IMR-90 (cell line): ENCODE measurements around the gene RHOBTB1. TPM values are rescaled to one million over a fixed set of nuclear protein-coding genes. Genes with fewer than 3 reads are reported as not detected.

Experiments used
- ATAC-seq: fragments of 200-7000 bp; cut with Tn5 transposase; 2 replicates; pipeline ENCODE4 v1.9.1; 2020; ENCODE audit warnings: low read depth, mild to moderate bottlenecking, moderate library complexity
- BruUV-seq: library from RNA; stranded (reverse); fragments of 400-500 nt; replicated peaks from 2 replicates; lab custom pipeline; 2021; lab: Mats Ljungman, UMichigan
- CTCF ChIA-PET: fragments of 300-600 bp; formaldehyde crosslinking; extraction: SDS; loops from one replicate; lab custom pipeline; 2021; ENCODE audit warnings: antibody characterized with exemption; lab: Yijun Ruan, JAX
- POLR2A ChIA-PET: fragments of 300-600 bp; sonication (Branson Sonifier 250); formaldehyde crosslinking; loops from one replicate; lab custom pipeline; 2022; ENCODE audit warnings: antibody characterized with exemption; ENCODE audit not compliant: unreplicated experiment; lab: Charles Lee
- DNase-seq: peaks from one replicate; pipeline ENCODE4 v3.0.0; 2013
- H2AFZ ChIP-seq: replicated peaks from 2 replicates; pipeline ENCODE3; 2013; ENCODE audit warnings: low read length, mild to moderate bottlenecking; ENCODE audit not compliant: poor library complexity
- H2AK5ac ChIP-seq: 2 replicates; pipeline ENCODE4 v1.6.1; 2013; ENCODE audit warnings: low read depth, low read length, inconsistent platforms
- H2AK9ac ChIP-seq: replicated peaks from 2 replicates; pipeline ENCODE3; 2013; ENCODE audit warnings: mild to moderate bottlenecking, low read depth, low read length, moderate library complexity; ENCODE audit not compliant: poor library complexity
- H2BK120ac ChIP-seq: 2 replicates; pipeline ENCODE4 v1.6.1; 2013; ENCODE audit warnings: low read depth, low read length, inconsistent platforms
- H2BK15ac ChIP-seq: 3 replicates; pipeline ENCODE4 v1.6.1; 2013; ENCODE audit warnings: low read depth, low read length, inconsistent platforms
- H2BK20ac ChIP-seq: 2 replicates; pipeline ENCODE4 v1.6.1; 2013; ENCODE audit warnings: low read depth, mild to moderate bottlenecking, inconsistent platforms, low read length, moderate library complexity
- H2BK5ac ChIP-seq: 2 replicates; pipeline ENCODE4 v1.6.1; 2013; ENCODE audit warnings: mild to moderate bottlenecking, low read depth, low read length, inconsistent platforms; ENCODE audit not compliant: poor library complexity, severe bottlenecking
- H3K14ac ChIP-seq: replicated peaks from 2 replicates; pipeline ENCODE4 v1.6.1; 2013; ENCODE audit warnings: low read depth, low read length, inconsistent platforms
- H3K18ac ChIP-seq: 2 replicates; pipeline ENCODE4 v1.6.1; 2013; ENCODE audit warnings: low read depth, low read length, control low read depth
- H3K23ac ChIP-seq: 2 replicates; pipeline ENCODE4 v1.6.1; 2013; ENCODE audit warnings: low read depth, low read length, inconsistent platforms
- H3K27ac ChIP-seq: 2 replicates; pipeline ENCODE4 v1.5.1; 2013; ENCODE audit warnings: mild to moderate bottlenecking, control low read depth, low read length; ENCODE audit not compliant: insufficient read depth
- H3K27me3 ChIP-seq: 2 replicates; pipeline ENCODE4 v1.6.1; 2013; ENCODE audit warnings: low read length; ENCODE audit not compliant: control insufficient read depth, insufficient read depth
- H3K36me3 ChIP-seq: 2 replicates; pipeline ENCODE4 v1.6.1; 2013; ENCODE audit warnings: low read length, mixed read lengths; ENCODE audit not compliant: control insufficient read depth, insufficient read depth
- H3K4ac ChIP-seq: 2 replicates; pipeline ENCODE4 v1.6.1; 2013; ENCODE audit warnings: low read depth, low read length, inconsistent platforms
- H3K4me1 ChIP-seq: 2 replicates; pipeline ENCODE4 v1.6.1; 2013; ENCODE audit warnings: low read length, mixed read lengths; ENCODE audit not compliant: control insufficient read depth, insufficient read depth
- H3K4me2 ChIP-seq: 2 replicates; pipeline ENCODE4 v1.6.1; 2013; ENCODE audit warnings: low read depth, mild to moderate bottlenecking, control low read depth, low read length, moderate library complexity
- H3K4me3 ChIP-seq: 2 replicates; pipeline ENCODE4 v1.5.1; 2013; ENCODE audit warnings: low read depth, mild to moderate bottlenecking, control low read depth, low read length, moderate library complexity; ENCODE audit not compliant: insufficient read depth
- H3K56ac ChIP-seq: 2 replicates; pipeline ENCODE4 v1.6.1; 2013; ENCODE audit warnings: low read length, inconsistent platforms; ENCODE audit not compliant: insufficient read depth; ENCODE audit errors: extremely low read depth
- H3K79me1 ChIP-seq, 2 experiments: 2 replicates each; pipeline ENCODE4 v1.6.1; 2013; ENCODE audit warnings: low read length in 2 of 2, inconsistent platforms in 1 of 2, low read depth in 1 of 2
- H3K9ac ChIP-seq: 2 replicates; pipeline ENCODE4 v1.6.1; 2013; ENCODE audit warnings: low read depth, low read length, control low read depth
- H3K9me1 ChIP-seq: 2 replicates; pipeline ENCODE4 v1.6.1; 2013; ENCODE audit warnings: low read length, inconsistent platforms; ENCODE audit not compliant: insufficient read depth
- H3K9me3 ChIP-seq: 2 replicates; pipeline ENCODE4 v1.6.1; 2013; ENCODE audit warnings: low read length; ENCODE audit not compliant: control insufficient read depth, insufficient read depth
- H4K20me1 ChIP-seq: 2 replicates; pipeline ENCODE4 v1.6.1; 2013; ENCODE audit warnings: low read length, inconsistent platforms; ENCODE audit not compliant: insufficient read depth
- H4K5ac ChIP-seq: 2 replicates; pipeline ENCODE4 v1.6.1; 2013; ENCODE audit warnings: mild to moderate bottlenecking, low read depth, low read length, control low read depth
- H4K8ac ChIP-seq, 2 experiments: 2 replicates each; pipeline ENCODE4 v1.6.1; 2013; ENCODE audit warnings: low read depth in 2 of 2, low read length in 2 of 2, control low read depth in 1 of 2, inconsistent platforms in 1 of 2
- H4K91ac ChIP-seq: 2 replicates; pipeline ENCODE4 v1.6.1; 2013; ENCODE audit warnings: low read depth, low read length, inconsistent platforms; ENCODE audit not compliant: insufficient read depth
- BHLHE40 ChIP-seq: fragments of 150-350 bp; IDR thresholded peaks from 2 replicates; pipeline ENCODE4 v1.6.1; 2016; ENCODE audit warnings: mild to moderate bottlenecking, low read depth, low read length
- CEBPB ChIP-seq: IDR thresholded peaks from 2 replicates; pipeline ENCODE4 v1.6.1; 2012; ENCODE audit warnings: low read depth, low read length, improper control_type of control experiment
- CHD1 ChIP-seq: IDR thresholded peaks from 2 replicates; pipeline ENCODE4 v1.6.1; 2012; ENCODE audit warnings: low read depth, low read length, improper control_type of control experiment
- ELK1 ChIP-seq: fragments of 150-350 bp; IDR thresholded peaks from 2 replicates; pipeline ENCODE4 v1.6.1; 2016; ENCODE audit warnings: low read depth, mild to moderate bottlenecking, low read length, moderate library complexity, borderline replicate concordance
- FOS ChIP-seq: fragments of 150-350 bp; IDR thresholded peaks from 2 replicates; pipeline ENCODE4 v1.6.1; 2016; ENCODE audit warnings: low read depth, low read length
- MAFK ChIP-seq: IDR thresholded peaks from 2 replicates; pipeline ENCODE4 v1.6.1; 2012; ENCODE audit warnings: low read depth, low read length, improper control_type of control experiment
- MAZ ChIP-seq: IDR thresholded peaks from 2 replicates; pipeline ENCODE4 v1.6.1; 2012; ENCODE audit warnings: low read depth, mild to moderate bottlenecking, low read length, improper control_type of control experiment, moderate library complexity, borderline replicate concordance
- MXI1 ChIP-seq: IDR thresholded peaks from 2 replicates; pipeline ENCODE4 v1.6.1; 2012; ENCODE audit warnings: low read depth, mild to moderate bottlenecking, low read length, moderate library complexity, borderline replicate concordance
- NFE2L2 ChIP-seq: fragments of 150-350 bp; IDR thresholded peaks from 2 replicates; pipeline ENCODE4 v1.6.1; 2016; ENCODE audit warnings: low read depth, mild to moderate bottlenecking, low read length
- POLR2A ChIP-seq: IDR thresholded peaks from 2 replicates; pipeline ENCODE4 v1.6.1; 2012; ENCODE audit warnings: mild to moderate bottlenecking, low read depth, low read length
- RAD21 ChIP-seq: IDR thresholded peaks from 2 replicates; pipeline ENCODE4 v1.6.1; 2012; ENCODE audit warnings: low read length, improper control_type of control experiment
- RCOR1 ChIP-seq: IDR thresholded peaks from 2 replicates; pipeline ENCODE4 v1.6.1; 2012; ENCODE audit warnings: mild to moderate bottlenecking, low read length, improper control_type of control experiment; ENCODE audit not compliant: insufficient replicate concordance
- RFX5 ChIP-seq: IDR thresholded peaks from 2 replicates; pipeline ENCODE4 v1.8.0; 2012; ENCODE audit warnings: low read depth, mild to moderate bottlenecking, low read length, moderate library complexity
- SMC3 ChIP-seq: fragments of 150-350 bp; IDR thresholded peaks from 2 replicates; pipeline ENCODE4 v1.6.1; 2016; ENCODE audit warnings: low read depth, mild to moderate bottlenecking, antibody characterized with exemption, low read length, moderate library complexity
- USF2 ChIP-seq: fragments of 150-350 bp; IDR thresholded peaks from 2 replicates; pipeline ENCODE4 v1.6.1; 2017; ENCODE audit warnings: mild to moderate bottlenecking, antibody characterized with exemption, low read length, low read depth
- WGBS, 2 experiments: methylation state at CpG; one replicate each; pipeline versions ENCODE4 v1.1.5 to v1.1.7; 2013; ENCODE audit warnings: missing lambda C conversion rate in 2 of 2; ENCODE audit not compliant: insufficient read length in 1 of 2; ENCODE audit errors: extremely low coverage in 2 of 2; 5-methylcytosine and 5-hydroxymethylcytosine counted together
- dilution Hi-C: fragments of 300-500 bp; cut with HindIII; formaldehyde crosslinking; loops from one replicate; pipeline ENCODE4 v1.14.3; 2018; ENCODE audit warnings: low sequenced_read_pairs; ENCODE audit not compliant: unreplicated experiment
- in situ Hi-C: fragments of 300-500 bp; cut with MboI; formaldehyde crosslinking; loops from 3 replicates; pipeline ENCODE4 v1.14.3; 2019; ENCODE audit warnings: low sequenced_read_pairs, inconsistent platforms, mixed read lengths
- intact Hi-C: fragments of 100-400 bp; cut with micrococcal nuclease; formaldehyde crosslinking; loops from 2 replicates; pipeline ENCODE4 v1.10.0; 2022
- polyA plus RNA-seq, 3 experiments: library from polyadenylated mRNA; depleted of rRNA; stranded (reverse); fragments of >200 nt; gene quantifications; 2 replicates each; pipeline ENCODE4 v1.2.3, GENCODE V29; 2012; ENCODE audit warnings: low replicate concordance in 1 of 3
- total RNA-seq: library from RNA; depleted of rRNA; stranded (reverse); fragments of >200 nt; gene quantifications from 2 replicates; pipeline ENCODE4 v1.2.3, GENCODE V29; 2012
- TF ChIP-seq, protein P1 (sequence below): conservative IDR thresholded peaks from 2 replicates; pipeline ENCODE4 v1.5.1; 2012; ENCODE audit warnings: mild to moderate bottlenecking, low read depth, low read length, improper control_type of control experiment

The RHOBTB1 gene
- total and polyA plus RNA-seq, 2 of the 4 experiments (the other 2 are of a cell fraction): 8.9 to 15.2 TPM

- POLR2A ChIA-PET: no interaction called here
- no peak overlapping the region for H3K14ac ChIP-seq
- BruUV-seq: no TSS peak
- no peaks in the 10 kb centered on the region for H3K36me3 ChIP-seq
- DNase-seq: no peak
- H3K4me1 ChIP-seq: peaks cover 13% of the 10 kb centered on the region
- no peak overlapping the region for H3K4me3 ChIP-seq
- H3K56ac ChIP-seq: no peak overlapping the region
- H4K5ac ChIP-seq: peak overlapping the region; percentile 59; the same call in 1 of the 2 replicates
- H4K20me1 ChIP-seq: peaks cover 2% of the 10 kb centered on the region; the same call in 1 of the 2 replicates
- TF ChIP-seq MXI1: no peak
- no peak for TF ChIP-seq NFE2L2
- no peak for TF ChIP-seq RFX5
- TF ChIP-seq ELK1: no peak
- TF ChIP-seq CEBPB: no peak
- no peak for TF ChIP-seq CHD1
- TF ChIP-seq FOS: no peak
- no peak for TF ChIP-seq USF2
- no peak for TF ChIP-seq MAFK
- no peak for TF ChIP-seq RCOR1
- no peak for TF ChIP-seq RAD21
- no peak for TF ChIP-seq POLR2A
- TF ChIP-seq MAZ: no peak
- TF ChIP-seq BHLHE40: no peak
- no peak for TF ChIP-seq SMC3
- TF ChIP-seq, protein P1, sequence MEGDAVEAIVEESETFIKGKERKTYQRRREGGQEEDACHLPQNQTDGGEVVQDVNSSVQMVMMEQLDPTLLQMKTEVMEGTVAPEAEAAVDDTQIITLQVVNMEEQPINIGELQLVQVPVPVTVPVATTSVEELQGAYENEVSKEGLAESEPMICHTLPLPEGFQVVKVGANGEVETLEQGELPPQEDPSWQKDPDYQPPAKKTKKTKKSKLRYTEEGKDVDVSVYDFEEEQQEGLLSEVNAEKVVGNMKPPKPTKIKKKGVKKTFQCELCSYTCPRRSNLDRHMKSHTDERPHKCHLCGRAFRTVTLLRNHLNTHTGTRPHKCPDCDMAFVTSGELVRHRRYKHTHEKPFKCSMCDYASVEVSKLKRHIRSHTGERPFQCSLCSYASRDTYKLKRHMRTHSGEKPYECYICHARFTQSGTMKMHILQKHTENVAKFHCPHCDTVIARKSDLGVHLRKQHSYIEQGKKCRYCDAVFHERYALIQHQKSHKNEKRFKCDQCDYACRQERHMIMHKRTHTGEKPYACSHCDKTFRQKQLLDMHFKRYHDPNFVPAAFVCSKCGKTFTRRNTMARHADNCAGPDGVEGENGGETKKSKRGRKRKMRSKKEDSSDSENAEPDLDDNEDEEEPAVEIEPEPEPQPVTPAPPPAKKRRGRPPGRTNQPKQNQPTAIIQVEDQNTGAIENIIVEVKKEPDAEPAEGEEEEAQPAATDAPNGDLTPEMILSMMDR: no peak
- dilution Hi-C loops (no loop called here), in situ Hi-C loops (loop anchor here (25.0 kb wide), 2 partner anchors 1214 to 1414 kb away; no protein-coding TSS in a partner anchor), intact Hi-C loops (loop anchor here (5.0 kb wide), 1 partner anchor 119 kb away; the partner anchor contains the start of gene RHOBTB1)
- no peaks in the 10 kb centered on the region for H3K79me1 ChIP-seq
- H3K23ac ChIP-seq: no peak overlapping the region
- H2AFZ ChIP-seq: no peak overlapping the region
- no peak overlapping the region for H2BK5ac ChIP-seq
- no peak overlapping the region for H3K27ac ChIP-seq
- H3K4ac ChIP-seq: no peak overlapping the region
- no peaks in the 10 kb centered on the region for H3K27me3 ChIP-seq
- H2AK9ac ChIP-seq: no peak overlapping the region
- no peak for ATAC-seq
- no peaks in the 10 kb centered on the region for H3K9me3 ChIP-seq
- H2BK20ac ChIP-seq: peak overlapping the region; percentile 5; the same call in 1 of the 2 replicates
- WGBS, 2 experiments: 60% methylated on average over 1 of the region's 4 CpGs; no CpG with 5 or more reads in 1 of the 2 experiments
- no peak overlapping the region for H3K18ac ChIP-seq
- CTCF ChIA-PET: interaction anchor here (0.6 kb wide), 1 partner anchor 38 kb away, joined by 3 read pairs; no protein-coding TSS in a partner anchor
- H2AK5ac ChIP-seq: no peak overlapping the region; the same call in 1 of the 2 replicates
- no peak overlapping the region for H4K8ac ChIP-seq
- H3K9ac ChIP-seq: no peak overlapping the region
- H3K4me2 ChIP-seq: no peak overlapping the region
- no peak overlapping the region for H2BK15ac ChIP-seq
- H3K9me1 ChIP-seq: peaks cover 12% of the 10 kb centered on the region
- peak overlapping the region; percentile 4; the same call in 1 of the 2 replicates for H2BK120ac ChIP-seq
- no peak overlapping the region for H4K91ac ChIP-seq
Measured at GRCh38 chr10:60822809-60823208, 121.2 kb downstream of the RHOBTB1 start.
